Measurements from ENCODE around the gene MTCL1. TPM values are rescaled to one million over a fixed set of nuclear protein-coding genes. Genes with fewer than 3 reads are reported as not detected.

MTCL1 gene
- total and polyA plus RNA-seq, 2 of the 8 experiments (the other 6 are each of a cell fraction or from before 2014, with no cell fraction given), result 16.6 to 60.8 TPM

DNA sequence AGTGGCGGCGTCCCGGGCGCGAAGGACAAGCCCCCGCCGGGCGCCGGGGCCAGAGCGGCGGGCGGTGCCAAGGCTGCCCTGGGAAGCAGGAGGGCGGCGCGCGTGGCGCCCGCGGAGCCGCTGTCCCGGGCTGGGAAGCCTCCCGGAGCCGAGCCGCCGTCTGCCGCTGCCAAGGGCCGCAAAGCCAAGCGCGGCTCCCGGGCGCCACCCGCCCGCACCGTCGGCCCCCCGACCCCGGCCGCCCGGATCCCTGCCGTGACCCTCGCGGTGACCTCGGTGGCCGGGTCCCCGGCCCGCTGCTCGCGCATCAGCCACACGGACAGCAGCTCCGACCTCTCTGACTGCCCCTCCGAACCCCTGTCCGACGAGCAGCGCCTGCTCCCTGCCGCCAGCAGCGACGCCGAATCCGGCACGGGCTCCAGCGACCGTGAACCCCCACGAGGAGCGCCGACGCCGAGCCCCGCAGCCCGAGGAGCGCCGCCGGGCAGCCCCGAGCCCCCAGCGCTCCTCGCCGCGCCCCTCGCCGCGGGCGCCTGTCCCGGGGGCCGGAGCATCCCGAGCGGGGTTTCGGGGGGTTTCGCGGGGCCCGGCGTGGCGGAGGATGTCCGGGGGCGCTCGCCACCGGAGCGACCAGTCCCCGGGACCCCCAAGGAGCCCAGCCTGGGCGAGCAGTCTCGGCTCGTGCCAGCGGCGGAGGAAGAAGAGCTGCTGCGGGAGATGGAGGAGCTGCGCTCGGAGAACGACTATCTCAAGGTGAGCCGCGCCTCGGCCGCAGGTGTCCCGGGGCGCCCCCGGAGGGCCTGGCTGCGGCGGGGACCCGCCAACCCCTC, 820 bp downstream of the MTCL1 start:
- no peak for FAIRE-seq
- peak overlapping the region; percentile 83 for H3K18ac ChIP-seq (ENCODE audit: extremely low read depth, low read length)
- no peak overlapping the region for H3K27ac ChIP-seq (ENCODE audit: low read depth, low read length)
- H2BK20ac ChIP-seq (ENCODE audit: low read length), result no peak overlapping the region
- H4K20me1 ChIP-seq (replicated peaks in 1 of 2; ENCODE audit: control insufficient read depth in 1 of 2, insufficient read depth in 2 of 2, low read length in 2 of 2), result no peaks in the 10 kb centered on the region
- no peak overlapping the region for H3K56ac ChIP-seq (replicated peaks; ENCODE audit: insufficient read length, low read depth, low read length)
- peak overlapping the region; percentile 50 to 72 (median 68) for H3K4me3 ChIP-seq (ENCODE audit: extremely low read depth in 1 of 4, insufficient read depth in 2 of 4, low read depth in 3 of 4, low read length in 4 of 4)
- H3K4ac ChIP-seq (replicated peaks; ENCODE audit: insufficient read length, low read depth, low read length), result no peak overlapping the region
- H2BK15ac ChIP-seq (ENCODE audit: low read length), result no peak overlapping the region
- peaks cover 3 to 31% of the 10 kb centered on the region in 2 experiments; a peak in 3 of 4 replicates for H3K79me2 ChIP-seq (ENCODE audit: control insufficient read depth in 1 of 2, insufficient read depth in 2 of 2, low read length in 2 of 2)
- ChIA-PET POLR2A (ENCODE audit: partially characterized antibody) (interaction anchor here (1.0 to 2.7 kb wide), 9 partner anchors 7 to 282 kb away, joined by 3 to 12 read pairs (median 3); no protein-coding TSS in a partner anchor), CTCF (ENCODE audit: partially characterized antibody) (interaction anchor here (0.6 to 3.3 kb wide), 14 partner anchors 11 to 282 kb away, joined by 3 to 26 read pairs (median 6); no protein-coding TSS in a partner anchor)
- H3K4me1 ChIP-seq (replicated peaks in 1 of 4; ENCODE audit: control insufficient read depth in 3 of 4, insufficient read depth in 4 of 4, low read length in 3 of 4), result peaks cover 13 to 23% (median 19%) of the 10 kb centered on the region in 4 experiments
- WGBS, 2 experiments (ENCODE audit: extremely low coverage in 1 of 2, insufficient coverage in 1 of 2, insufficient read length in 1 of 2, insufficient replicate concordance in 2 of 2, low coverage in 1 of 2, low lambda C conversion rate in 2 of 2, missing lambda C conversion rate in 1 of 2), result 1% methylated on average over 31 of the region's 116 CpGs; no CpG with 5 or more reads in 1 of the 2 experiments
- H3K23me2 ChIP-seq (ENCODE audit: low read depth, low read length), result peaks cover 9% of the 10 kb centered on the region
- H3K4me2 ChIP-seq (ENCODE audit: insufficient read depth in 1 of 2, low read depth in 2 of 2, low read length in 2 of 2), result peak overlapping the region; percentile 81 to 82
- no peak overlapping the region for H3K23ac ChIP-seq (ENCODE audit: insufficient read length)
- peaks cover 0 to 7% (median 5%) of the 10 kb centered on the region in 4 experiments; a peak in 5 of 7 replicates for H3K27me3 ChIP-seq (replicated peaks in 1 of 4; ENCODE audit: control insufficient read depth in 3 of 4, extremely low read depth in 1 of 4, insufficient read depth in 3 of 4, low read length in 3 of 4)
- peak overlapping the region; percentile 51 for H4K91ac ChIP-seq (replicated peaks; ENCODE audit: insufficient read length, low read length)
- H3K14ac ChIP-seq (ENCODE audit: insufficient read length), result no peak overlapping the region
- no peaks in the 10 kb centered on the region; a peak in 1 of 8 replicates for H3K36me3 ChIP-seq (ENCODE audit: control insufficient read depth in 2 of 4, insufficient read depth in 4 of 4, low read length in 3 of 4)
- H2BK12ac ChIP-seq (ENCODE audit: low read depth, low read length), result no peak overlapping the region
- H2AK5ac ChIP-seq (ENCODE audit: low read depth, low read length), result no peak overlapping the region
- no peaks in the 10 kb centered on the region for H3K9me3 ChIP-seq (ENCODE audit: insufficient read depth in 2 of 2, low read depth in 1 of 2, low read length in 1 of 2)
- peak in 1 of 2 experiments; percentile 62 for DNase-seq (ENCODE audit: low read depth in 1 of 2, low spot score in 2 of 2)
- H2AFZ ChIP-seq (ENCODE audit: low read length), result no peak overlapping the region
- H2BK120ac ChIP-seq (replicated peaks; ENCODE audit: low read depth, low read length), result no peak overlapping the region
- H4K5ac ChIP-seq (ENCODE audit: insufficient read length, low read depth, low read length), result no peak overlapping the region
- H2BK5ac ChIP-seq (ENCODE audit: low read depth, low read length), result no peak overlapping the region
- H3K9ac ChIP-seq (replicated peaks in 1 of 4; ENCODE audit: extremely low read depth in 1 of 4, low read depth in 3 of 4, low read length in 3 of 4), result peak overlapping the region; percentile 24 to 79 (median 45); a peak in 4 of 7 replicates
- H4K8ac ChIP-seq (ENCODE audit: extremely low read depth, insufficient read depth, low read length), result peak overlapping the region; percentile 84
- H3K79me1 ChIP-seq (ENCODE audit: low read depth, low read length), result peaks cover 2% of the 10 kb centered on the region; the same call in 1 of the 2 replicates
- TF ChIP-seq GABPA (IDR thresholded peaks at IDR 0.05; ENCODE audit: borderline replicate concordance, insufficient read depth, low read length), result no peak
